HL-60 (cell line): Measurements from ENCODE around the gene TRIB2.

Source experiments
- DNase-seq, 2 experiments: peaks; one replicate each; pipeline ENCODE4 v3.0.0-alpha.2; 2010 to 2020; ENCODE audit warnings: low read depth in 1 of 2, low spot score in 1 of 2
- H3K27ac ChIP-seq: fragments of 250-450 bp; sonication (Bioruptor Pico); replicated peaks from 2 replicates; pipeline ENCODE4 v1.5.1; 2020; ENCODE audit warnings: mild to moderate bottlenecking, moderate library complexity
- H3K27me3 ChIP-seq: fragments of 250-450 bp; sonication (Bioruptor Pico); 2 replicates; pipeline ENCODE4 v1.5.1; 2021; ENCODE audit warnings: mild to moderate bottlenecking, moderate library complexity; ENCODE audit not compliant: insufficient read depth, poor library complexity, severe bottlenecking
- H3K4me3 ChIP-seq: replicated peaks from 2 replicates; pipeline ENCODE4 v1.5.1; 2011; ENCODE audit warnings: mild to moderate bottlenecking, control low read depth, low read length; ENCODE audit not compliant: insufficient read depth
- GABPA ChIP-seq: IDR thresholded peaks from 2 replicates; pipeline ENCODE4 v1.6.1; 2012; ENCODE audit warnings: low read depth
- POLR2AphosphoS5 ChIP-seq: IDR thresholded peaks from 2 replicates; pipeline ENCODE4 v1.6.1; 2012; ENCODE audit warnings: low read depth
- SPI1 ChIP-seq: IDR thresholded peaks from 2 replicates; pipeline ENCODE4 v1.6.1; 2012; ENCODE audit warnings: low read depth, mild to moderate bottlenecking, borderline replicate concordance
- TF ChIP-seq, protein P1 (sequence below): IDR thresholded peaks from one replicate; pipeline ENCODE4 v1.5.1; 2011; ENCODE audit warnings: low read length, control low read depth, inconsistent platforms; ENCODE audit not compliant: insufficient read depth
- TF ChIP-seq, protein P2 (sequence below): IDR thresholded peaks from 2 replicates; pipeline ENCODE4 v1.6.1; 2012; ENCODE audit warnings: low read depth; ENCODE audit not compliant: insufficient replicate concordance

The TRIB2 gene

DNA sequence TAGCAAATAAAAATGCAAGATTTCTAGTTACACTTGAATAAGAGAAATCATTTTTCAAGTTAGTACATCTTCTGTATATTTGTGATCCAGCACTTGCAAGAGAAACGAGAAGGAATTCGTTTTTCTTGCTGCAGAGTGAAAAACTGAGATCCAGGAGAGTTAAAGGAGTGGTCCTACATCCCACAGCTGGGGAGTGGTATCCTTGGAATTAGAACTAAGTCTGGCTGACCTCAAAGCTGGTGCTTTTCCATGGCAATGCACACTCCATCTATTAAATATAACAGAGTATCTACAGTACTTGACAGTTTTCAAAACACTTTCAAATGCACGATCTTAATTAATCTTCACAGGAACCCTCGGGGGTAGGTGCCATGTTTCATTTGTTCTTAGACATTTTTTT, 46.8 kb downstream of the TRIB2 start:
- no peak overlapping the region for H3K27ac ChIP-seq
- no peak overlapping the region for H3K4me3 ChIP-seq
- no peak for DNase-seq
- TF ChIP-seq SPI1 (no peak), POLR2AphosphoS5 (no peak), GABPA (no peak)
- TF ChIP-seq, protein P1, sequence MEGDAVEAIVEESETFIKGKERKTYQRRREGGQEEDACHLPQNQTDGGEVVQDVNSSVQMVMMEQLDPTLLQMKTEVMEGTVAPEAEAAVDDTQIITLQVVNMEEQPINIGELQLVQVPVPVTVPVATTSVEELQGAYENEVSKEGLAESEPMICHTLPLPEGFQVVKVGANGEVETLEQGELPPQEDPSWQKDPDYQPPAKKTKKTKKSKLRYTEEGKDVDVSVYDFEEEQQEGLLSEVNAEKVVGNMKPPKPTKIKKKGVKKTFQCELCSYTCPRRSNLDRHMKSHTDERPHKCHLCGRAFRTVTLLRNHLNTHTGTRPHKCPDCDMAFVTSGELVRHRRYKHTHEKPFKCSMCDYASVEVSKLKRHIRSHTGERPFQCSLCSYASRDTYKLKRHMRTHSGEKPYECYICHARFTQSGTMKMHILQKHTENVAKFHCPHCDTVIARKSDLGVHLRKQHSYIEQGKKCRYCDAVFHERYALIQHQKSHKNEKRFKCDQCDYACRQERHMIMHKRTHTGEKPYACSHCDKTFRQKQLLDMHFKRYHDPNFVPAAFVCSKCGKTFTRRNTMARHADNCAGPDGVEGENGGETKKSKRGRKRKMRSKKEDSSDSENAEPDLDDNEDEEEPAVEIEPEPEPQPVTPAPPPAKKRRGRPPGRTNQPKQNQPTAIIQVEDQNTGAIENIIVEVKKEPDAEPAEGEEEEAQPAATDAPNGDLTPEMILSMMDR: no peak
- TF ChIP-seq, protein P2, sequence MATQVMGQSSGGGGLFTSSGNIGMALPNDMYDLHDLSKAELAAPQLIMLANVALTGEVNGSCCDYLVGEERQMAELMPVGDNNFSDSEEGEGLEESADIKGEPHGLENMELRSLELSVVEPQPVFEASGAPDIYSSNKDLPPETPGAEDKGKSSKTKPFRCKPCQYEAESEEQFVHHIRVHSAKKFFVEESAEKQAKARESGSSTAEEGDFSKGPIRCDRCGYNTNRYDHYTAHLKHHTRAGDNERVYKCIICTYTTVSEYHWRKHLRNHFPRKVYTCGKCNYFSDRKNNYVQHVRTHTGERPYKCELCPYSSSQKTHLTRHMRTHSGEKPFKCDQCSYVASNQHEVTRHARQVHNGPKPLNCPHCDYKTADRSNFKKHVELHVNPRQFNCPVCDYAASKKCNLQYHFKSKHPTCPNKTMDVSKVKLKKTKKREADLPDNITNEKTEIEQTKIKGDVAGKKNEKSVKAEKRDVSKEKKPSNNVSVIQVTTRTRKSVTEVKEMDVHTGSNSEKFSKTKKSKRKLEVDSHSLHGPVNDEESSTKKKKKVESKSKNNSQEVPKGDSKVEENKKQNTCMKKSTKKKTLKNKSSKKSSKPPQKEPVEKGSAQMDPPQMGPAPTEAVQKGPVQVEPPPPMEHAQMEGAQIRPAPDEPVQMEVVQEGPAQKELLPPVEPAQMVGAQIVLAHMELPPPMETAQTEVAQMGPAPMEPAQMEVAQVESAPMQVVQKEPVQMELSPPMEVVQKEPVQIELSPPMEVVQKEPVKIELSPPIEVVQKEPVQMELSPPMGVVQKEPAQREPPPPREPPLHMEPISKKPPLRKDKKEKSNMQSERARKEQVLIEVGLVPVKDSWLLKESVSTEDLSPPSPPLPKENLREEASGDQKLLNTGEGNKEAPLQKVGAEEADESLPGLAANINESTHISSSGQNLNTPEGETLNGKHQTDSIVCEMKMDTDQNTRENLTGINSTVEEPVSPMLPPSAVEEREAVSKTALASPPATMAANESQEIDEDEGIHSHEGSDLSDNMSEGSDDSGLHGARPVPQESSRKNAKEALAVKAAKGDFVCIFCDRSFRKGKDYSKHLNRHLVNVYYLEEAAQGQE: no peak
- H3K27me3 ChIP-seq: peaks cover 2% of the 10 kb centered on the region

DNA sequence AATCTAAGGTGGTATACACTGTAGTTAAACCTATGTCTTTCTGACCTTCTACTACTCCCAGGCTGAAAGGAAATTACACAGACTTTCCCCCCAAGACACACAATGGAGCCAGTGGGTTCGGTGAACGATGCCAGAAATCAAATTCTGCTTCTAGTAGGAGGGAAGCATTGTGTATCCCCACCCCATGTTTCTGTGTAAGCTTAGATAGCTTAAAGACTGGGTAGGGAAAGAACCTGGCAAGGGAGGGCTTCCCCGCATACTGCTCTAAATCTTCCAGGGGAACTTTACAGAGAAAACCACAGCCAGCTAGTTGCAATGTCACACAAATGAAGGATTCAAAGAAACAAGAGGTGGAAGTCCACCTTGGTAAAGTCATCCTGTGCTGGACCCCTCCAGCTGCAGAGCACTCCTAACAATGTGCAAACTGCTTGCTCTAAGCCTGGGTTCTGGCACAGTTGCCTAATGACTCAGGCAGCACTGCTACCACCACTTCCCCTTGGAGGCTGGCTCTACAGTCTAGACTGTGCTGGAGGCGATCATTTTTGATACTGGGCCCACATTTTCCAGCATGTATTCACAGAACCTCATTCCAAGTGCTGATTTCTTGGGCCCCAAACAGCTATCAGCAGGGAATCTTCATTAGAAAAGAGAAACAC, 47.5 kb downstream of the TRIB2 start:
- Histone ChIP-seq H3K4me3 (no peak overlapping the region), H3K27ac (no peak overlapping the region), H3K27me3 (peaks cover 2% of the 10 kb centered on the region)
- DNase-seq: no peak
- no peak for TF ChIP-seq POLR2AphosphoS5
- 0 out of 2 replicates have a peak, but pooled peaks have one; percentile 17 for TF ChIP-seq SPI1

DNA sequence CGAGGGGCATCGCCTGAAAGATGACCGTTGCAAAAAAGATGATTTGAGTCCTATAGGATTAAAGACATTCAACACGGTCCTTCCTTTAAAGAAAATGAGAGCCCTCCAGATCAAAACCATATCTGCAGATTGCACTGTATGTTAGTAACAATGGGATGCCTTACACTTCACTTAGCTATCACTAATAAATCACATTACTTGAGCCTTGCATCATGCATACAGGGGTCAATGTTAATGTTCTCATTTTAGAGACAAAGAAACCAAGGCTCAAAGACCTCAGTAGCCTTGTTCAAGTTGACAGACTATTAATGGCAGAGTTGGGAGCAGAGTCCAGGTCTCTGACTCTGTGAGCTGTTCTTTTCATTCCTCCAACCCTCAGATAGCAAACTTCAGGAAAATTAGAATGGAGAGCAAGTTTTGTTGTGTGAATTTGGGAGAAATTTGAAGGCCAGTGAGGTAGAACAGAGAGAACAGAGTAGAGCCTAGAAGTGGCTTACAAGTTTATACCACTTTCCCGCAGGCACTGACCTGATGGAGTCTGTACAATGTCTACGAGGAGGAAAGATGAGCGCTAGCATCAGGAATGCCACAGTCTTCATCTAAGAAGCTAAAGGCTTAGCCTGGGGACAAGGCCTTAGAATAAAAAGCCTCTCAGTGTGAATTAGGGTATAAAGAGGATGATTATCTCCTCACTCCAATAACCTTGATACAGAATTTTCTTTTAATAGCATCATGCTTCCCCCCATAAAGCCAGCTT, 48.3 kb downstream of the TRIB2 start:
- Histone ChIP-seq H3K27me3 (peaks cover 2% of the 10 kb centered on the region), H3K4me3 (no peak overlapping the region)
- TF ChIP-seq GABPA: no peak
- no peak for TF ChIP-seq POLR2AphosphoS5
- TF ChIP-seq, protein P2: no peak
- TF ChIP-seq, protein P1: no peak
- TF ChIP-seq SPI1: no peak

DNA sequence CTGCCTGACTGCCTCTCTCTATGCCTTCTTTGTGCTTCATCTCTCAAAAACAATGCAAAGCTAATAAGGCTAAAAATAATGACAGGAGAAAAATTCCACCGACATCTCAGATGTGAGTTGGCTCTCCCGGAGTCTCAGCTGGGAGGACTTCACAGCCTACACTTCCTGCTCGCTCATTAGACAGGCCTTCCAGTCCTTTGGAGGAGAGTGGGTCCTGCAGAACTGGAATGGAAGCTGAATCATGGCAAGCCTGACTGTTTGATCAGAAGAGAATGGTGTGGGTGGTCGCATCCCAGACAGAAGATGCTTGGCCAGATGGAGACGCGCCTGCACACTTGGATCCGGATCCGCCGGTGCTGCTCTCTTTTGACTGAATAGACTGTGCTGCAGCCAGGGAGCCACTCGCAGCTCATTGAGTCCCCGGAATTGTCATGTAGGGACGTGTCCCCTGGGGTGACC, 49.7 kb downstream of the TRIB2 start:
- DNase-seq: no peak
- Histone ChIP-seq H3K27me3 (no peaks in the 10 kb centered on the region), H3K4me3 (no peak overlapping the region), H3K27ac (no peak overlapping the region)
- TF ChIP-seq GABPA: no peak
- TF ChIP-seq, protein P2: no peak

More for the DNA sequence above, 48.3 kb downstream of the TRIB2 start:
- no peak for DNase-seq
- H3K27ac ChIP-seq: no peak overlapping the region
